SU-DHL-6 (cell line): ENCODE measurements around the gene NAA40.

Experiments used
- CTCF ChIP-seq: fragments of 200-600 bp; sonication (generic); IDR thresholded peaks from one replicate; pipeline ENCODE4 v1.5.1; 2017; ENCODE audit warnings: antibody characterized with exemption, mild to moderate bottlenecking, low read length, moderate library complexity; ENCODE audit not compliant: insufficient read depth, poor library complexity, severe bottlenecking
- EZH2phosphoT487 ChIP-seq: fragments of 200-600 bp; sonication (generic), shearing (Covaris generic); conservative IDR thresholded peaks from 2 replicates; pipeline ENCODE4 v1.6.1; 2018; ENCODE audit warnings: mild to moderate bottlenecking, antibody characterized with exemption, low read length, moderate library complexity, mixed read lengths

GRCh38 chr11:63889344-63889743 is 49.5 kb upstream of the NAA40 start:
- no peak for TF ChIP-seq CTCF
- no peak for TF ChIP-seq EZH2phosphoT487
